A549 (cell line): ENCODE measurements around the gene TCHP. TPM values are rescaled to one million over a fixed set of nuclear protein-coding genes. Genes with fewer than 3 reads are reported as not detected.

Experiments
- ATAC-seq, 2 experiments: fragments of 200-7000 bp in 1 of 2; fragments of >200 bp in 1 of 2; cut with Nextera tagmentation in 1 of 2; cut with Tn5 transposase in 1 of 2; 3 replicates each; pipeline versions ENCODE4 v1.8.0 to v1.9.1; 2018 to 2020; ENCODE audit warnings: mild to moderate bottlenecking in 1 of 2, moderate library complexity in 1 of 2
- CTCF ChIA-PET: fragments of 300-600 bp; sonication (Branson Sonifier 250); formaldehyde crosslinking; extraction: SDS; loops from one replicate; lab custom pipeline; 2021; ENCODE audit warnings: antibody characterized with exemption, inconsistent platforms; lab: Yijun Ruan, JAX
- POLR2A ChIA-PET: fragments of 350-600 bp; formaldehyde crosslinking; extraction: SDS; loops from one replicate; lab custom pipeline; 2021; ENCODE audit warnings: antibody characterized with exemption, inconsistent platforms; lab: Yijun Ruan, JAX
- DNase-seq, 2 experiments: peaks; one replicate each; pipeline versions ENCODE4 v3.0.0 to v3.0.0-alpha.2; 2011 to 2016; ENCODE audit warnings: low read depth in 1 of 2, low spot score in 1 of 2
- FAIRE-seq: peaks from 2 replicates; lab custom pipeline; 2011; peaks lifted over from hg19 to GRCh38; lab: Jason Lieb, UNC
- H3K27ac ChIP-seq, 2 experiments: fragments of >200 bp; sonication (Bioruptor Twin); formaldehyde crosslinking; 3 replicates each; pipeline ENCODE4 v1.5.1; 2016 to 2017
- H3K4me1 ChIP-seq: fragments of >200 bp; sonication (Bioruptor Twin); formaldehyde crosslinking; 3 replicates; pipeline ENCODE4 v1.6.1; 2016
- H3K4me2 ChIP-seq: fragments of >200 bp; sonication (Bioruptor Twin); formaldehyde crosslinking; 3 replicates; pipeline ENCODE4 v1.6.1; 2016
- H3K4me3 ChIP-seq: fragments of >200 bp; sonication (Bioruptor Twin); formaldehyde crosslinking; 3 replicates; pipeline ENCODE4 v1.5.1; 2016
- H3K9me3 ChIP-seq: fragments of >200 bp; sonication (Bioruptor Twin); formaldehyde crosslinking; 3 replicates; pipeline ENCODE4 v1.6.1; 2016
- ATOH8 ChIP-seq: fragments of 250-450 bp; sonication (Bioruptor Pico); IDR thresholded peaks from 2 replicates; pipeline ENCODE4 v1.5.0; 2020; ENCODE audit warnings: low read depth, mild to moderate bottlenecking, moderate library complexity
- BCL3 ChIP-seq: fragments of >200 bp; sonication (Bioruptor Twin); formaldehyde crosslinking; IDR thresholded peaks from 3 replicates; pipeline ENCODE4 v1.6.1; 2016
- BHLHE40 ChIP-seq: IDR thresholded peaks from 2 replicates; pipeline ENCODE4 v1.6.1; 2012; ENCODE audit warnings: low read depth, low read length, inconsistent platforms
- CBX8 ChIP-seq: fragments of 200-600 bp; sonication (generic); IDR thresholded peaks from 2 replicates; pipeline ENCODE4 v1.6.1; 2016
- CHD4 ChIP-seq: fragments of 200-600 bp; sonication (generic); IDR thresholded peaks from 2 replicates; pipeline ENCODE4 v1.6.1; 2016; ENCODE audit warnings: antibody characterized with exemption, mild to moderate bottlenecking, borderline replicate concordance
- CTCF ChIP-seq: fragments of >200 bp; sonication (Bioruptor Twin); formaldehyde crosslinking; IDR thresholded peaks from 3 replicates; pipeline ENCODE4 v1.5.1; 2016
- E2F6 ChIP-seq: IDR thresholded peaks from 2 replicates; pipeline ENCODE4 v1.6.1; 2012; ENCODE audit warnings: low read depth, borderline replicate concordance
- ESRRA ChIP-seq: fragments of 150-350 bp; IDR thresholded peaks from 2 replicates; pipeline ENCODE4 v1.6.1; 2014; ENCODE audit warnings: mild to moderate bottlenecking, low read length, borderline replicate concordance
- GATA3 ChIP-seq: IDR thresholded peaks from 2 replicates; pipeline ENCODE4 v1.6.1; 2012; ENCODE audit warnings: borderline replicate concordance
- HDAC2 ChIP-seq: fragments of 200-600 bp; sonication (generic); IDR thresholded peaks from 2 replicates; pipeline ENCODE4 v1.6.1; 2016
- HOXB5 ChIP-seq: fragments of 250-450 bp; sonication (Bioruptor Pico); IDR thresholded peaks from 2 replicates; pipeline ENCODE4 v1.5.0; 2020; ENCODE audit warnings: mild to moderate bottlenecking, moderate library complexity
- NFE2L2 ChIP-seq: fragments of 150-350 bp; conservative IDR thresholded peaks from 2 replicates; pipeline ENCODE4 v1.6.1; 2014; ENCODE audit warnings: low read length
- PHF8 ChIP-seq: fragments of 200-600 bp; sonication (generic); IDR thresholded peaks from 2 replicates; pipeline ENCODE4 v1.6.1; 2016; ENCODE audit warnings: low read depth, mild to moderate bottlenecking, antibody characterized with exemption, moderate library complexity, borderline replicate concordance
- POLR2AphosphoS2 ChIP-seq: conservative IDR thresholded peaks from 2 replicates; pipeline ENCODE4 v1.6.1; 2012; ENCODE audit warnings: low read length, improper control_type of control experiment, inconsistent platforms
- RAD21 ChIP-seq, 2 experiments: fragments of >200 bp in 1 of 2; sonication (Bioruptor Twin) in 1 of 2; formaldehyde crosslinking in 1 of 2; IDR thresholded peaks in 1 of 2; conservative IDR thresholded peaks in 1 of 2; 2 replicates in 1 of 2; 3 replicates in 1 of 2; pipeline ENCODE4 v1.6.1; 2012 to 2018; ENCODE audit warnings: inconsistent platforms in 1 of 2
- RCOR1 ChIP-seq: fragments of 150-350 bp; IDR thresholded peaks from 2 replicates; pipeline ENCODE4 v1.6.1; 2014; ENCODE audit warnings: antibody characterized with exemption, low read length, low read depth
- RNF2 ChIP-seq: fragments of 200-600 bp; sonication (generic); IDR thresholded peaks from 2 replicates; pipeline ENCODE4 v1.6.1; 2016; ENCODE audit warnings: low read depth, mild to moderate bottlenecking, antibody characterized with exemption, moderate library complexity, borderline replicate concordance
- TFCP2L1 ChIP-seq: fragments of 250-450 bp; sonication (Bioruptor Pico); IDR thresholded peaks from 2 replicates; pipeline ENCODE4 v1.5.0; 2021; ENCODE audit warnings: mild to moderate bottlenecking
- TP53 ChIP-seq: fragments of 250-450 bp; sonication (Bioruptor Pico); IDR thresholded peaks from 2 replicates; pipeline ENCODE4 v1.5.0; 2021; ENCODE audit warnings: mild to moderate bottlenecking, moderate library complexity
- ZC3H11A ChIP-seq: fragments of 450-650 bp; IDR thresholded peaks from 2 replicates; pipeline ENCODE4 v1.6.1; 2014; ENCODE audit warnings: antibody characterized with exemption, mild to moderate bottlenecking
- ZSCAN20 ChIP-seq: fragments of 250-450 bp; sonication (Bioruptor Pico); IDR thresholded peaks from 2 replicates; pipeline ENCODE4 v1.8.0; 2022; ENCODE audit warnings: mild to moderate bottlenecking, moderate library complexity
- WGBS: methylation state at CpG from one replicate; pipeline ENCODE4 v1.1.6; 2017; ENCODE audit errors: missing lambda C conversion rate; 5-methylcytosine and 5-hydroxymethylcytosine counted together
- polyA plus RNA-seq, 4 experiments: library from polyadenylated mRNA; depleted of rRNA in 3 of 4; stranded (reverse); fragments of >200 nt; fragmentation: RNase III in 1 of 4; extraction: RNeasy Plus Mini Kit Qiagen cat#74134 plus additional on column Dnase treatment in 1 of 4; gene quantifications; 2 replicates in 3 of 4; 3 replicates in 1 of 4; pipeline ENCODE4 v1.2.3, GENCODE V29; 2011 to 2017

TCHP gene
- polyA plus RNA-seq, 2 of the 4 experiments (the other 2 are of a cell fraction), result 18.4 to 33.4 TPM

GRCh38 chr12:109959411-109960093, 59.5 kb downstream of the TCHP start:
- ATAC-seq, result no peak
- no peak for TF ChIP-seq POLR2AphosphoS2
- no peak for TF ChIP-seq RNF2
- TF ChIP-seq TFCP2L1, result no peak
- no peak for TF ChIP-seq CHD4
- TF ChIP-seq BCL3, result no peak
- TF ChIP-seq ZSCAN20 (CRISPR knock-in tag), result no peak
- POLR2A ChIA-PET, result no interaction called here
- no peak overlapping the region for H3K4me3 ChIP-seq
- no peaks in the 10 kb centered on the region for H3K4me1 ChIP-seq
- CTCF ChIA-PET, result no interaction called here
- H3K9me3 ChIP-seq, result no peaks in the 10 kb centered on the region
- DNase-seq, result no peak
- 94% methylated on average over 8 of the region's 8 CpGs for WGBS
- H3K4me2 ChIP-seq, result no peak overlapping the region
- H3K27ac ChIP-seq, result no peak overlapping the region
- no peak for FAIRE-seq

GRCh38 chr12:109961201-109961600, 61.1 kb downstream of the TCHP start:
- TF ChIP-seq CTCF, result no peak
- TF ChIP-seq GATA3, result no peak
- no peak for TF ChIP-seq TP53
- no peak for TF ChIP-seq BHLHE40
- TF ChIP-seq RAD21 (conservative IDR thresholded peaks at IDR 0.05 in 1 of 2, IDR thresholded peaks at IDR 0.05 in 1 of 2), result no peak
- TF ChIP-seq ATOH8 (CRISPR knock-in tag), result no peak
- no peak for TF ChIP-seq RNF2
- no peak for TF ChIP-seq CBX8
- TF ChIP-seq ZC3H11A, result no peak
- TF ChIP-seq NFE2L2, result no peak
- no peak for TF ChIP-seq HDAC2
- no peak for TF ChIP-seq RCOR1
- no peak for TF ChIP-seq HOXB5 (CRISPR knock-in tag)
- TF ChIP-seq PHF8, result no peak
- no peak for TF ChIP-seq ESRRA
- no peak for TF ChIP-seq E2F6
- FAIRE-seq (no peak), ATAC-seq (no peak), DNase-seq (no peak)
- Histone ChIP-seq H3K27ac (no peak overlapping the region), H3K4me3 (no peak overlapping the region), H3K4me2 (no peak overlapping the region), H3K4me1 (no peaks in the 10 kb centered on the region), H3K9me3 (no peaks in the 10 kb centered on the region)
- ChIA-PET CTCF (interaction anchor here (1.3 kb wide), 1 partner anchor 9 kb away, joined by 3 read pairs; no protein-coding TSS in a partner anchor), POLR2A (no interaction called here)
- WGBS, result 89% methylated on average over 14 of the region's 14 CpGs
